Activated gamma-delta T cell (primary cell): ENCODE measurements around the gene HSFY1.
"Not testable (repeated sequence)": the region's sequence is repeated elsewhere in the genome, so short reads cannot be mapped to it uniquely, and the experiment has no call there.

Experiments used
- DNase-seq: peaks from one replicate; lab custom pipeline; 2025; lab: John Stamatoyannopoulos, UW
- total RNA-seq, 2 donors: gene quantifications; one replicate each; lab custom pipeline; 2026; lab: John Stamatoyannopoulos, UW

HSFY1 gene
- total RNA-seq: 0 reads per million in 2 donors

- not testable (repeated sequence) for DNase-seq
These were observed at the start of gene HSFY1 for GRCh38 chrY:18546420-18546819. Gene HSFY1 (plus strand): TSS chrY:18546720. CDS start chrY:18546788, 68 bp downstream.

GRCh38 chrY:18504266-18504665, 42.3 kb upstream of the HSFY1 start:
- DNase-seq: not testable (repeated sequence)

GRCh38 chrY:18530995-18531655, 15.4 kb upstream of the HSFY1 start:
- not testable (repeated sequence) for DNase-seq

DNA sequence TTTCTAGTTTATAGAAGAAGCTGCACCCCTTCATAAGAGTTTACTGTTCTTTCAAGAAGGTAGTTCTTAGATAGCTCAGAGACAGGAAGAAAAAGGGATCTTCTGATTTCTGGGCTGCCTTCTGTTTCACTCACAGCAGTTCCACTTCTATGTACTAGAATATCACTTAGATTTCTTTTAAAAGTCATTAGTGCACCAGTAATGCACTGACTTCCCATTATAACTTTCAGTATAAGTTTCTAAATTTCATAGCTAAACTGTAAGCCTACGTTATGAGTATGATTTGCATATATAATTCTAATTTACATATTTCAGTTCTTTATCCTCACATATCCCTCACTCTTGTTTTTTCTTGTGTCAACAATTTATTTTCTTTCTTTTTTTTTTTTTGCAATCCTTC, 7.6 kb upstream of the HSFY1 start:
- DNase-seq: not testable (repeated sequence)

DNA sequence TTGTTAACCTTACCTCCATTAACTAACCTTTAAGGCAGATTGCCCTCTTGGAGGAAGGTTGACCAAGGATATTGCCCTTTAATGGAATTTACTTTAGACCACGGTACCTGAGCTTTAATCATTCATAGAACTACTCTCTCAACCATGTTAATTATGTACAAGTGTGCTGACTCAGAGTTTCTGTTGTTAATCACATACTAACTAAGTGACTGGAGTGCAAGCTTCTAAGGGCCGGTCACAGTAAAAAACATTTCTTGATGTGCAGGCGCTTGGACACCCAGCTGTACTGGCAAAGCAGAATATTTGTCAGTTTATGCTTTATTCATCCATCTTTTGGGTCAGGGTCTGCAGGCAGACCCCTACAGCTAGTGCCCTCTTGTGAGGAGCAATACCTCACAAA, 6.6 kb downstream of the HSFY1 start:
- DNase-seq: not testable (repeated sequence)

GRCh38 chrY:18565915-18566314, 19.4 kb downstream of the HSFY1 start:
- not testable (repeated sequence) for DNase-seq
